G401 (cell line): Measurements from ENCODE around the gene PDCD5. TPM values are rescaled to one million over a fixed set of nuclear protein-coding genes. Genes with fewer than 3 reads are reported as not detected.
A peak's percentile ranks its signal among the peaks of the same experiment; 100 is the strongest.
"Not testable (repeated sequence)": the region's sequence is repeated elsewhere in the genome, so short reads cannot be mapped to it uniquely, and the experiment has no call there.

Source experiments
- DNase-seq: peaks from one replicate; pipeline ENCODE4 v3.0.0-alpha.2; 2015; ENCODE audit warnings: low spot score
- in situ Hi-C: cut with HindIII; loops from 2 replicates; pipeline ENCODE4 v1.10.0; 2016; ENCODE audit warnings: low sequenced_read_pairs, mixed read lengths
- total RNA-seq: library from RNA; depleted of rRNA; stranded (reverse); fragments of >200 nt; shearing (Covaris generic); gene quantifications from 2 replicates; pipeline ENCODE4 v1.2.3, GENCODE V29; 2014; rRNA removed

PDCD5 gene
- total RNA-seq, result 179 and 191 TPM in 2 replicates

GRCh38 chr19:32580901-32581704 lies at the start of gene PDCD5:
Gene PDCD5, plus strand, starts transcription at chr19:32581190. Its CDS starts 72 bp downstream, at chr19:32581262.
- in situ Hi-C loops, result no loop called here
- DNase-seq, result peak; percentile 94

GRCh38 chr19:32532233-32532632 lies 48.8 kb upstream of the PDCD5 start:
- DNase-seq, result no peak
- in situ Hi-C loops, result no loop called here

- no peak for DNase-seq
- in situ Hi-C loops, result no loop called here
Observed at GRCh38 chr19:32537580-32537979, 43.4 kb upstream of the PDCD5 start.

GRCh38 chr19:32539240-32539916 lies 41.6 kb upstream of the PDCD5 start:
- in situ Hi-C loops, result no loop called here
- DNase-seq, result no peak

- in situ Hi-C loops, result no loop called here
Observed at GRCh38 chr19:32540621-32541020, 40.4 kb upstream of the PDCD5 start.

GRCh38 chr19:32541376-32541775 lies 39.6 kb upstream of the PDCD5 start:
- in situ Hi-C loops, DNase-seq: not testable (repeated sequence)

More at GRCh38 chr19:32540621-32541020, 40.4 kb upstream of the PDCD5 start:
- DNase-seq, result no peak

- in situ Hi-C loops, result no loop called here
- DNase-seq, result no peak
Observed at GRCh38 chr19:32542477-32543108, 38.4 kb upstream of the PDCD5 start.

- no peak for DNase-seq
- in situ Hi-C loops, result no loop called here
Observed at GRCh38 chr19:32543115-32543900, 37.7 kb upstream of the PDCD5 start.

- no peak for DNase-seq
- in situ Hi-C loops, result no loop called here
Observed at GRCh38 chr19:32544917-32545316, 36.1 kb upstream of the PDCD5 start.

- DNase-seq, result no peak
- in situ Hi-C loops, result no loop called here
Observed at GRCh38 chr19:32550666-32551065, 30.3 kb upstream of the PDCD5 start.

- in situ Hi-C loops, result no loop called here
- no peak for DNase-seq
Observed at GRCh38 chr19:32555786-32556185, 25.2 kb upstream of the PDCD5 start.

GRCh38 chr19:32558607-32559228 lies 22.3 kb upstream of the PDCD5 start:
- in situ Hi-C loops, result no loop called here
- no peak for DNase-seq

- DNase-seq, result no peak
- in situ Hi-C loops, result no loop called here
Observed at GRCh38 chr19:32563761-32564160, 17.2 kb upstream of the PDCD5 start.

GRCh38 chr19:32566246-32566830 lies 14.7 kb upstream of the PDCD5 start:
- DNase-seq, result no peak
- in situ Hi-C loops, result no loop called here

- in situ Hi-C loops, result no loop called here
- no peak for DNase-seq
Observed at GRCh38 chr19:32567486-32567885, 13.5 kb upstream of the PDCD5 start.

GRCh38 chr19:32570081-32570785 lies 10.8 kb upstream of the PDCD5 start:
- DNase-seq, result peak; percentile 60
- in situ Hi-C loops, result no loop called here

GRCh38 chr19:32571471-32572075 lies 9.4 kb upstream of the PDCD5 start:
- DNase-seq, in situ Hi-C loops: not testable (repeated sequence)
